Renal cortical epithelial cell (primary cell): ENCODE results near the gene RPLP1. TPM values are rescaled to one million over a fixed set of nuclear protein-coding genes. Genes with fewer than 3 reads are reported as not detected.
A peak's percentile ranks its signal among the peaks of the same experiment; 100 is the strongest.

Experiments
- DNase-seq: peaks from one replicate; pipeline ENCODE4 v3.0.0-alpha.2; 2011; ENCODE audit warnings: low read depth
- total RNA-seq: library from RNA; depleted of rRNA; stranded (reverse); fragments of >200 nt; gene quantifications from 2 replicates; pipeline ENCODE4 v1.2.3, GENCODE V29; 2014

The RPLP1 gene
- total RNA-seq, 1 donor from 2014 or later, result 25.3 TPM

- DNase-seq, result no peak
Measured at GRCh38 chr15:69497076-69497475, 44.5 kb downstream of the RPLP1 start.

- no peak for DNase-seq
Measured at GRCh38 chr15:69497667-69498066, 45.0 kb downstream of the RPLP1 start.

- no peak for DNase-seq
Measured at GRCh38 chr15:69498282-69498681, 45.7 kb downstream of the RPLP1 start.

GRCh38 chr15:69498987-69499386 lies 46.4 kb downstream of the RPLP1 start:
- no peak for DNase-seq

GRCh38 chr15:69499521-69500211 lies 47.0 kb downstream of the RPLP1 start:
- peak; percentile 53 for DNase-seq

- DNase-seq, result no peak
Measured at GRCh38 chr15:69500339-69500738, 47.7 kb downstream of the RPLP1 start.

GRCh38 chr15:69501456-69501855 lies 48.8 kb downstream of the RPLP1 start:
- DNase-seq, result no peak

GRCh38 chr15:69502470-69503045 lies 49.9 kb downstream of the RPLP1 start:
- DNase-seq, result no peak

- DNase-seq, result no peak
Measured at GRCh38 chr15:69504352-69505040, 51.9 kb downstream of the RPLP1 start.

Other genes with a start within 250 kb of the RPLP1 start
- 8.2 and 8.9 TPM in 2 replicates for gene PAQR5, start 153.9 kb upstream of the RPLP1 start, total RNA-seq
- 5.8 and 30.4 TPM in 2 replicates for gene KIF23, start 38.5 kb upstream of the RPLP1 start, total RNA-seq